OCI-LY3 (cell line): Measurements from ENCODE around the gene SCARB1.

Source experiments
- EZH2phosphoT487 ChIP-seq: fragments of 200-600 bp; shearing (Covaris generic); IDR thresholded peaks from 2 replicates; pipeline ENCODE4 v1.6.1; 2018; ENCODE audit warnings: antibody characterized with exemption, mixed run types, low read depth
- TF ChIP-seq, protein P1 (sequence below): fragments of 200-600, 300-600 bp; sonication (generic); IDR thresholded peaks from 2 replicates; pipeline ENCODE4 v1.5.1; 2014; ENCODE audit warnings: antibody characterized with exemption, low read length, low read depth

- TF ChIP-seq, protein P1, sequence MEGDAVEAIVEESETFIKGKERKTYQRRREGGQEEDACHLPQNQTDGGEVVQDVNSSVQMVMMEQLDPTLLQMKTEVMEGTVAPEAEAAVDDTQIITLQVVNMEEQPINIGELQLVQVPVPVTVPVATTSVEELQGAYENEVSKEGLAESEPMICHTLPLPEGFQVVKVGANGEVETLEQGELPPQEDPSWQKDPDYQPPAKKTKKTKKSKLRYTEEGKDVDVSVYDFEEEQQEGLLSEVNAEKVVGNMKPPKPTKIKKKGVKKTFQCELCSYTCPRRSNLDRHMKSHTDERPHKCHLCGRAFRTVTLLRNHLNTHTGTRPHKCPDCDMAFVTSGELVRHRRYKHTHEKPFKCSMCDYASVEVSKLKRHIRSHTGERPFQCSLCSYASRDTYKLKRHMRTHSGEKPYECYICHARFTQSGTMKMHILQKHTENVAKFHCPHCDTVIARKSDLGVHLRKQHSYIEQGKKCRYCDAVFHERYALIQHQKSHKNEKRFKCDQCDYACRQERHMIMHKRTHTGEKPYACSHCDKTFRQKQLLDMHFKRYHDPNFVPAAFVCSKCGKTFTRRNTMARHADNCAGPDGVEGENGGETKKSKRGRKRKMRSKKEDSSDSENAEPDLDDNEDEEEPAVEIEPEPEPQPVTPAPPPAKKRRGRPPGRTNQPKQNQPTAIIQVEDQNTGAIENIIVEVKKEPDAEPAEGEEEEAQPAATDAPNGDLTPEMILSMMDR, result no peak
- no peak for TF ChIP-seq EZH2phosphoT487
These were observed 53.8 kb downstream of the SCARB1 start for GRCh38 chr12:124809878-124810277.
